Cardiac fibroblast (primary cell): ENCODE measurements around the gene YPEL4.
A peak's percentile ranks its signal among the peaks of the same experiment; 100 is the strongest.

Experiments
- DNase-seq, 2 donors: peaks; one replicate each; pipeline versions ENCODE4 v3.0.0 to v3.0.0-alpha.2; 2010; ENCODE audit warnings: low read depth in 2 of 2
- H3K4me3 ChIP-seq, 2 donors: replicated peaks in 1 of 2; 1 replicate in 1 of 2; 2 replicates in 1 of 2; pipeline ENCODE4 v1.5.1; 2011; ENCODE audit warnings: low read depth in 2 of 2, low read length in 2 of 2, mild to moderate bottlenecking in 2 of 2, moderate library complexity in 1 of 2
- TF ChIP-seq, protein P1 (sequence below): IDR thresholded peaks from one replicate; pipeline ENCODE4 v1.5.1; 2011; ENCODE audit warnings: low read depth, mild to moderate bottlenecking, low read length, inconsistent platforms

Gene YPEL4

DNA sequence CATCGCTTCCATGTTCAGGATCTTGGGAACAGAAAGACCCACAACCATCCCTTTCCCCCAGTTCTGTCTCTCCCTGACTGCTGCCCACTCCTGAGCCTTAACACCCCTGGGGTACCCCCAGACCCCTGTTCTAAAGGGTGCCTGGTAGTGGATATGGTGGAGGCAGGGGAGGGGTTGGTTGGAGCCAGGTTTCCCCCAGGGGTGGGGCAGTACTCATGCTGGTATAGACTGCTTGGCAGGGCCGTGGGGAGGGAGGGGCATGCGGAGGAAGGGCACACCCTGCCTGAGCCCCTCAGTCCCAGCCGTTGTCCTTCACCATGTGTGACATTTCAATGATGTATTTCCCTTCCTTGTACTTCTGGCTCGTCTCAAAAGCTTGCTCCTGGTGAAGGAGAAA lies 4.0 kb downstream of the YPEL4 start:
- H3K4me3 ChIP-seq, result no peak overlapping the region
- DNase-seq, result no peak
- TF ChIP-seq, protein P1, sequence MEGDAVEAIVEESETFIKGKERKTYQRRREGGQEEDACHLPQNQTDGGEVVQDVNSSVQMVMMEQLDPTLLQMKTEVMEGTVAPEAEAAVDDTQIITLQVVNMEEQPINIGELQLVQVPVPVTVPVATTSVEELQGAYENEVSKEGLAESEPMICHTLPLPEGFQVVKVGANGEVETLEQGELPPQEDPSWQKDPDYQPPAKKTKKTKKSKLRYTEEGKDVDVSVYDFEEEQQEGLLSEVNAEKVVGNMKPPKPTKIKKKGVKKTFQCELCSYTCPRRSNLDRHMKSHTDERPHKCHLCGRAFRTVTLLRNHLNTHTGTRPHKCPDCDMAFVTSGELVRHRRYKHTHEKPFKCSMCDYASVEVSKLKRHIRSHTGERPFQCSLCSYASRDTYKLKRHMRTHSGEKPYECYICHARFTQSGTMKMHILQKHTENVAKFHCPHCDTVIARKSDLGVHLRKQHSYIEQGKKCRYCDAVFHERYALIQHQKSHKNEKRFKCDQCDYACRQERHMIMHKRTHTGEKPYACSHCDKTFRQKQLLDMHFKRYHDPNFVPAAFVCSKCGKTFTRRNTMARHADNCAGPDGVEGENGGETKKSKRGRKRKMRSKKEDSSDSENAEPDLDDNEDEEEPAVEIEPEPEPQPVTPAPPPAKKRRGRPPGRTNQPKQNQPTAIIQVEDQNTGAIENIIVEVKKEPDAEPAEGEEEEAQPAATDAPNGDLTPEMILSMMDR, result no peak

DNA sequence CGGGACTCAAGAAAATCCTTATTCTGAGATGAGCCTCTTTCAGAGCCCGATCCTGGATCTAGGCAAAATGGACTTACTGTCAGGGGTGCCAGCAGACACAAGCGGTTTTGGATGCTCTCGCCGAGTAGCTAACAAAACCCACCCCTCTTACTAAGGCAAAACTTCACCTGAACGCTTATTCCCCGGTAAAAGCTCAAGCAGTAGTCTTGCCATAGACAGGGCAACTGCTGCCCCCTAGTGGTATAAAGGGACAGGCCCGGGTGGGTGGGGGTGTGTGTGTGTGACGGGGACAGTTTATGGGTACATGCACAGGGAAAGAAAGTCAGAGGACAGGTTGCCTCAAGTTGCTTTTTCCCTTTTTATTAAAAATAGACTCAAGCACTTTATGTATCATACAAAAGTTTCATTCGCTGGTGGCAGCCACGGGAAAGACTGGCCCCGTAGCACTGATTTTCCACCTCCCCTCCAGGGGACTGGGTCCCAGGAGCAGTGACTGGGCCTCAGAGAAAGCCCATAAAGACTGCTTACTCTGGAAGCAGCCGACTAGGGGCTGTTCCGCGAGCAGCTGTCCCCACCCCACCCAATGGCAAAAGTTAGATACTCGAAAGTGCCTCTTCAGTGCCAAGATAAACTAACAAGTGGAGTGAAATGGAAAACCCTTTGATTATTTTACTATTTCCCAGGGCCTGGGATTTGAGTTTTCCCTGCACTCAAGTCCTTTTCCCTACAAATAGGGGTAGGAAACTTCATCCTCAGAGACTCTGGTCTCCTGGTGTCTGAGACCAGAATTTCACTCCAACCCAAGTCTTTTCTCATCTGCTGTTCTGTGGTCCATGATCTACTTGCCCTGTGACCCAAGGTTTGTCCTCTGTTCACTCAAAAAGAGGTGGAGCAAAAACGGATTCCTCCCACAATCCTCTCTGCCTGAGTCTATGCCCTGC lies 4.7 kb downstream of the YPEL4 start:
- no peak overlapping the region for H3K4me3 ChIP-seq
- TF ChIP-seq, protein P1, result peak; percentile 82
- peak; percentile 80 to 81 for DNase-seq

DNA sequence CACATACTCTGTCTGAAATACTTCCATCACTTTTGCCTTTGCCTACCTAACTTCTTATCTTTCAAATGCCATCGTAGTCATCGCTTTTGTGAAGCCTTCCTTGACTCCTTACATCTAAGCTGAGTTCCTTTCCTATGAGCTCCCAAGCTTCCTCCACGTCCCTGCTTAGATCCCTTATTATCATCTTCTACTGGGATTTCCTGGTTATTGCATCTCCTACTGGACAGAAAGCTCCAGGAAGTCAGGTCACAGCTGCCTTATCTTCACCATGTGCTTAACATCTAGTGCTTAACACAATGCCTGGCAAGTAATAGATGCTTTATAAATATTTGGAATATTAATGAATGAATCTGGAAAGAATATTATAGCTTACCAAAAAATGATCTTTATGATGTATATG lies 5.9 kb downstream of the YPEL4 start:
- TF ChIP-seq, protein P1, result no peak
- peak; percentile 14 to 71 for DNase-seq
- H3K4me3 ChIP-seq, result no peak overlapping the region

DNA sequence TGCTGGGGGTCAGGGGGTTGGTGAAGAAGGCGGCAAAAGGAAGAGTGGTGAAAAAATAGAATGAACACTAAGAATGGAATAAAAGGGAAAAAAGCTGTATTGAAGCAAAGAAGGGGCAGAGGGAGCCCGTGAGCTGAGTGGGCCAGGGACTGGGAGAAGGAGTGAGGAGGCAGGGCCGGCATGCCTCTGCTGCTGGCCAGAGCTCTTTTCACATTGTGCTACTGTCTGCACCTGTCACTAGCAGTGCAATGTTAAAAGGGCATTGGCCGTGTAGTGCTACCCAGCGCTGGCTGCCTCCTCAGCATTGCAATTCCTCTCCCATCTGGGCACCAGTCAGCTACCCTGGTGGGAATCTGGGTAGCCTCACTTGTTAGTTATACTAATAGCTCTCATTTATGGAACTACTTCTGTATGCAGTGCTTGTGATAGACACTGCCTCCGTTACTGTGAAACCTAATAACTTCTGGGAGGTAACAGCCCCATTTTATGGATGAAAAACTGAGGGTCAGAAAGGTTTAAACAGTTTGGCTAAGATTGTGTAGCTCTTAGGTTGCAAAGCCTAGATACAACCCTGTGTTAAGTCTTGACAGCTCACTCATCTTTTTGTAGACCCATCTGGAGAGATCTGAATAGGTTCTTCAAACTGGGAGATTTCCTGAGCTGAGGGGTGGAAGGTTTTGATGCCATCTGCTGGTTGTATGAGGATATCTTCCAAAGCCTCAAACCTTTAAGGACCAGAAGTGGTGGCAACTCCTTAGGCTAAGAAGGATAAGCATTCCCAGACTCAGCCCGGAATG lies 8.5 kb downstream of the YPEL4 start:
- DNase-seq, result peak; percentile 78 to 81

DNA sequence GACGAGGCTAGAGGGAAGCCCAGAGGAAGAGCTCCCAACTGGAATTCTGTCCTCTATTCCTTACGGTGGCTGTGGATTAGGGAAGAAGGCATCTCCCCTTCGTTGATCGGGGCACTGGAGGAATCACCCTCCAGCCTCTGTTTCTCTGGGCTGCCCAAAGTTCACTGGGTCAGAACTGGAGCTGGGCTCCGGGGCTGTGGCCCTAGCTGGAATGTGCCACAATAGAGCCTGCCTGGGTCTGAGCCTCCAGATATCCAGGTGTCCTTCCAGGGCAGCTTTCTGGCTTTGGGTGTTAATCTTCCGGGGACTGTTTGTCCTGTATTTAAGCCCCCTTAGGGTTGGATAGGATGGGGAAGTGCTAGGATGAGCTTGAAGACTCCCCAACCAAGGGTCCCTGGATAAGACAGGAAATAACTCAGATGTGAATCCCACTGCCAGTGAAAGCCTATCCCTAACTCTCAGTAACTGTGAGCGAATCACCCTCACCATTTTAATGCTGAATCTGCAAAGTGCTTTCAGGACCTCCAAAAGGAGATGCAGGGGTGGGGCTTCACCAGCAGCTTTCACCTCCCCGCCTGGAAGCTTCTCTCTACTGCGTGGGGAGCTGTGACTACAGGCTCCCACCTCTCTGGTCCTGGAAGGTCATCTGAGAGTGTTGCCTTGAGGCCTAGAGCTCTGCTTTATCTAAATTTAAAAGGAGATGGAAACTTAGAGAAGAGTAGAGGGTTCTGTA lies 9.5 kb downstream of the YPEL4 start:
- DNase-seq, result no peak
- TF ChIP-seq, protein P1, result no peak
- H3K4me3 ChIP-seq, result peak overlapping the region; percentile 73 to 93

More for the DNA sequence above, 8.5 kb downstream of the YPEL4 start:
- TF ChIP-seq, protein P1, result peak; percentile 68
- H3K4me3 ChIP-seq, result no peak overlapping the region

DNA sequence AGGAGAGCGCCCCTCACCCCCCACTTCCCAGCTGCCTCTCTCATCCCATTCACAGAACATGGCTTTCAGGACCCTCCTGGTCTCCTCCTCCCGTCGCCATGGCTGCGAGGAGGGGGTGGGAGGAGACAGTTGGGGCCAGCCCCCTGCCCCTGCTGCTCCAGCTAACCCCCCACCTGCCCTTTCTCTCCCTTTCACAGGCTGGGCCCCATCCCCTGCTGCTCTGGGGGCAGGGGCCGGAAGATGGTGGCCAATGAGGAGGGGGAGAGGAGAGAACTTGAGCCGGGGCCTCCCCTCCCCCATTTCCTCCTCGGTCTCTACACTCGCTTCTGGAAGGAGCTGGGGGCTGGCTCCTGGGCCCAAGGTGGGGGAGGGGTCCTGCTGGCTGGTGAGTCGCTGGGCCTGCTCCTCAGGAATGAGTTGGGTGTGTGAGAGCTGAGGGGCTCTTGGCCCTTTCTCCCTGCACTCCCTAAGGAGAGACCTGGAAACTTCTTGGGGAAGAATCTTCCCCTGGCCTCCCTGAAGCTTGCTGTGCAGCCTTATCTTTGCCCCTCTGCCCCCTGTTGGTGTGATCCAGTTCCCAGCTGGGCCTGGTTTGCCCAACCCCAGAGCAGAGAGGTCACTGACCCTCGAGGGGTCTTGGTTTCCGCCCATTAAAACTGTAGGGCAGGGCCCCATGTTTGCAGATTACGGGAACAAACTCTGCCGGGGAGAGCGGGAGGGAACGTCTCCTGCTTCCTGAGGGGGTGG lies 10.2 kb downstream of the YPEL4 start:
- H3K4me3 ChIP-seq, result peak overlapping the region; percentile 73 to 93
- DNase-seq, result peak in 1 of 2 donors; percentile 84
- TF ChIP-seq, protein P1, result no peak
